Measurements from ENCODE around the gene B4GALT1.
A peak's percentile ranks its signal among the peaks of the same experiment; 100 is the strongest.

Gene B4GALT1

GRCh38 chr9:33137781-33138264 is 29.3 kb downstream of the B4GALT1 start:
- no peak for DNase-seq

GRCh38 chr9:33136721-33137670 is 30.1 kb downstream of the B4GALT1 start:
- DNase-seq = no peak

- no peak for DNase-seq
Observed at GRCh38 chr9:33135470-33135958, 31.6 kb downstream of the B4GALT1 start.

GRCh38 chr9:33135031-33135461 is 32.1 kb downstream of the B4GALT1 start:
- no peak for DNase-seq

GRCh38 chr9:33133186-33133585 is 34.0 kb downstream of the B4GALT1 start:
- no peak for DNase-seq

GRCh38 chr9:33131790-33132772 is 35.1 kb downstream of the B4GALT1 start:
- no peak for DNase-seq

- no peak for DNase-seq
Observed at GRCh38 chr9:33130961-33131789, 36.0 kb downstream of the B4GALT1 start.

- DNase-seq = peak; percentile 37
Observed at GRCh38 chr9:33129886-33130881, 37.0 kb downstream of the B4GALT1 start.

- no peak for DNase-seq
Observed at GRCh38 chr9:33129251-33129885, 37.8 kb downstream of the B4GALT1 start.

- DNase-seq = no peak
Observed at GRCh38 chr9:33128570-33128969, 38.6 kb downstream of the B4GALT1 start.

- DNase-seq = no peak
Observed at GRCh38 chr9:33127881-33128280, 39.3 kb downstream of the B4GALT1 start.

- no peak for DNase-seq
Observed at GRCh38 chr9:33125871-33126823, 41.0 kb downstream of the B4GALT1 start.

- no peak for DNase-seq
Observed at GRCh38 chr9:33125461-33125860, 41.7 kb downstream of the B4GALT1 start.

GRCh38 chr9:33124751-33125381 is 42.3 kb downstream of the B4GALT1 start:
- DNase-seq = no peak

GRCh38 chr9:33124046-33124445 is 43.1 kb downstream of the B4GALT1 start:
- no peak for DNase-seq

- DNase-seq = no peak
Observed at GRCh38 chr9:33123407-33124031, 43.6 kb downstream of the B4GALT1 start.

GRCh38 chr9:33120620-33121019 is 46.5 kb downstream of the B4GALT1 start:
- DNase-seq = no peak

- no peak for DNase-seq
Observed at GRCh38 chr9:33117796-33118195, 49.3 kb downstream of the B4GALT1 start.
